Middle frontal gyrus (tissue), 1 donor: ENCODE measurements around the gene PLEK2.
"Not testable (repeated sequence)": the region's sequence is repeated elsewhere in the genome, so short reads cannot be mapped to it uniquely, and the experiment has no call there.

Experiments
- DNase-seq: peaks from one replicate; pipeline ENCODE4 v3.0.0-alpha.2; 2015; ENCODE audit warnings: low spot score; ENCODE audit errors: extremely low spot score

The PLEK2 gene

GRCh38 chr14:67429510-67430205 lies 17.7 kb upstream of the PLEK2 start:
- DNase-seq: no peak

- no peak for DNase-seq
Measured at GRCh38 chr14:67428501-67429031, 16.6 kb upstream of the PLEK2 start.

GRCh38 chr14:67426983-67427606 lies 15.1 kb upstream of the PLEK2 start:
- DNase-seq: peak; percentile 81

GRCh38 chr14:67426161-67426560 lies 14.2 kb upstream of the PLEK2 start:
- no peak for DNase-seq

GRCh38 chr14:67425608-67426007 lies 13.6 kb upstream of the PLEK2 start:
- DNase-seq: no peak

- no peak for DNase-seq
Measured at GRCh38 chr14:67424539-67424938, 12.6 kb upstream of the PLEK2 start.

- no peak for DNase-seq
Measured at GRCh38 chr14:67423424-67423823, 11.5 kb upstream of the PLEK2 start.

- DNase-seq: no peak
Measured at GRCh38 chr14:67421356-67422224, 9.6 kb upstream of the PLEK2 start.

- DNase-seq: no peak
Measured at GRCh38 chr14:67420102-67420739, 8.3 kb upstream of the PLEK2 start.

GRCh38 chr14:67418401-67419191 lies 6.6 kb upstream of the PLEK2 start:
- DNase-seq: no peak

- DNase-seq: no peak
Measured at GRCh38 chr14:67417633-67418032, 5.7 kb upstream of the PLEK2 start.

- no peak for DNase-seq
Measured at GRCh38 chr14:67416810-67417209, 4.8 kb upstream of the PLEK2 start.

- no peak for DNase-seq
Measured at GRCh38 chr14:67416085-67416484, 4.1 kb upstream of the PLEK2 start.

- not testable (repeated sequence) for DNase-seq
Measured at GRCh38 chr14:67415610-67416009, 3.6 kb upstream of the PLEK2 start.

- DNase-seq: no peak
Measured at GRCh38 chr14:67413806-67414769, 2.1 kb upstream of the PLEK2 start.

GRCh38 chr14:67411370-67411769 lies 595 bp downstream of the PLEK2 start:
- no peak for DNase-seq

- DNase-seq: no peak
Measured at GRCh38 chr14:67410313-67410712, 1.7 kb downstream of the PLEK2 start.

- DNase-seq: no peak
Measured at GRCh38 chr14:67409461-67409860, 2.5 kb downstream of the PLEK2 start.

- not testable (repeated sequence) for DNase-seq
Measured at GRCh38 chr14:67408122-67408801, 3.7 kb downstream of the PLEK2 start.
